HL-60 (cell line): ENCODE data around the gene ZNF549.

Experiments
- POLR2AphosphoS5 ChIP-seq: IDR thresholded peaks from 2 replicates; pipeline ENCODE4 v1.6.1; 2012; ENCODE audit warnings: low read depth
- TF ChIP-seq, protein P1 (sequence below): IDR thresholded peaks from one replicate; pipeline ENCODE4 v1.5.1; 2011; ENCODE audit warnings: low read length, control low read depth, inconsistent platforms; ENCODE audit not compliant: insufficient read depth
- TF ChIP-seq, protein P2 (sequence below): IDR thresholded peaks from 2 replicates; pipeline ENCODE4 v1.6.1; 2012; ENCODE audit warnings: low read depth; ENCODE audit not compliant: insufficient replicate concordance

DNA sequence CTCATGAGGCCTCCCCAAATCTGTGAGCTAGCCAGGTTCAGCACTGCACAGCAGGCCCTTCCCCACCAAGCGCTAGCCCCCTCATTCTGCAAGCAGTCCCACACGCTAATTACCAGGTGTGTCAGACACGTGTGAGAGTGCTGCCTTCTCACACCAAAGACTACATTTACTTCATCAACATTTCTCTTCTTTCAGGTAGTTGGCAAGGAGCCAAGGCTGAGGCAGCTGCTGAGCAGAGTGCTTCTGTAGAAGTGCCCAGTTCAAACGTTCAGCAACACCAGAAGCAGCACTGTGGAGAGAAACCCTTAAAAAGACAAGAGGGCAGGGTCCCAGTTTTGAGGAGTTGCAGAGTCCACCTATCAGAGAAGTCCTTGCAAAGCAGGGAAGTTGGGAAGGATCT lies 21.0 kb upstream of the ZNF549 start:
- TF ChIP-seq, protein P1, sequence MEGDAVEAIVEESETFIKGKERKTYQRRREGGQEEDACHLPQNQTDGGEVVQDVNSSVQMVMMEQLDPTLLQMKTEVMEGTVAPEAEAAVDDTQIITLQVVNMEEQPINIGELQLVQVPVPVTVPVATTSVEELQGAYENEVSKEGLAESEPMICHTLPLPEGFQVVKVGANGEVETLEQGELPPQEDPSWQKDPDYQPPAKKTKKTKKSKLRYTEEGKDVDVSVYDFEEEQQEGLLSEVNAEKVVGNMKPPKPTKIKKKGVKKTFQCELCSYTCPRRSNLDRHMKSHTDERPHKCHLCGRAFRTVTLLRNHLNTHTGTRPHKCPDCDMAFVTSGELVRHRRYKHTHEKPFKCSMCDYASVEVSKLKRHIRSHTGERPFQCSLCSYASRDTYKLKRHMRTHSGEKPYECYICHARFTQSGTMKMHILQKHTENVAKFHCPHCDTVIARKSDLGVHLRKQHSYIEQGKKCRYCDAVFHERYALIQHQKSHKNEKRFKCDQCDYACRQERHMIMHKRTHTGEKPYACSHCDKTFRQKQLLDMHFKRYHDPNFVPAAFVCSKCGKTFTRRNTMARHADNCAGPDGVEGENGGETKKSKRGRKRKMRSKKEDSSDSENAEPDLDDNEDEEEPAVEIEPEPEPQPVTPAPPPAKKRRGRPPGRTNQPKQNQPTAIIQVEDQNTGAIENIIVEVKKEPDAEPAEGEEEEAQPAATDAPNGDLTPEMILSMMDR = no peak
- no peak for TF ChIP-seq POLR2AphosphoS5
- TF ChIP-seq, protein P2, sequence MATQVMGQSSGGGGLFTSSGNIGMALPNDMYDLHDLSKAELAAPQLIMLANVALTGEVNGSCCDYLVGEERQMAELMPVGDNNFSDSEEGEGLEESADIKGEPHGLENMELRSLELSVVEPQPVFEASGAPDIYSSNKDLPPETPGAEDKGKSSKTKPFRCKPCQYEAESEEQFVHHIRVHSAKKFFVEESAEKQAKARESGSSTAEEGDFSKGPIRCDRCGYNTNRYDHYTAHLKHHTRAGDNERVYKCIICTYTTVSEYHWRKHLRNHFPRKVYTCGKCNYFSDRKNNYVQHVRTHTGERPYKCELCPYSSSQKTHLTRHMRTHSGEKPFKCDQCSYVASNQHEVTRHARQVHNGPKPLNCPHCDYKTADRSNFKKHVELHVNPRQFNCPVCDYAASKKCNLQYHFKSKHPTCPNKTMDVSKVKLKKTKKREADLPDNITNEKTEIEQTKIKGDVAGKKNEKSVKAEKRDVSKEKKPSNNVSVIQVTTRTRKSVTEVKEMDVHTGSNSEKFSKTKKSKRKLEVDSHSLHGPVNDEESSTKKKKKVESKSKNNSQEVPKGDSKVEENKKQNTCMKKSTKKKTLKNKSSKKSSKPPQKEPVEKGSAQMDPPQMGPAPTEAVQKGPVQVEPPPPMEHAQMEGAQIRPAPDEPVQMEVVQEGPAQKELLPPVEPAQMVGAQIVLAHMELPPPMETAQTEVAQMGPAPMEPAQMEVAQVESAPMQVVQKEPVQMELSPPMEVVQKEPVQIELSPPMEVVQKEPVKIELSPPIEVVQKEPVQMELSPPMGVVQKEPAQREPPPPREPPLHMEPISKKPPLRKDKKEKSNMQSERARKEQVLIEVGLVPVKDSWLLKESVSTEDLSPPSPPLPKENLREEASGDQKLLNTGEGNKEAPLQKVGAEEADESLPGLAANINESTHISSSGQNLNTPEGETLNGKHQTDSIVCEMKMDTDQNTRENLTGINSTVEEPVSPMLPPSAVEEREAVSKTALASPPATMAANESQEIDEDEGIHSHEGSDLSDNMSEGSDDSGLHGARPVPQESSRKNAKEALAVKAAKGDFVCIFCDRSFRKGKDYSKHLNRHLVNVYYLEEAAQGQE = no peak
